GM23248 (cell line): ENCODE data around the gene GHRH. TPM values are rescaled to one million over a fixed set of nuclear protein-coding genes. Genes with fewer than 3 reads are reported as not detected.

Experiments used
- DNase-seq: peaks from one replicate; pipeline ENCODE4 v3.0.0-alpha.2; 2015
- H2AFZ ChIP-seq: fragments of 200-600 bp; sonication (generic); 2 replicates; pipeline ENCODE4 v1.6.1; 2016; ENCODE audit warnings: antibody characterized with exemption
- H3F3A ChIP-seq: fragments of 200-600 bp; sonication (generic); 2 replicates; pipeline ENCODE4 v1.6.1; 2016; ENCODE audit warnings: mild to moderate bottlenecking, antibody characterized with exemption, mixed run types; ENCODE audit not compliant: insufficient read depth
- H3K27ac ChIP-seq: fragments of 200-600 bp; sonication (generic); 2 replicates; pipeline ENCODE4 v1.5.1; 2016; ENCODE audit warnings: mild to moderate bottlenecking
- H3K27me3 ChIP-seq: fragments of 200-600 bp; sonication (generic); replicated peaks from 2 replicates; pipeline ENCODE4 v1.6.1; 2016; ENCODE audit warnings: mild to moderate bottlenecking; ENCODE audit not compliant: insufficient read depth
- H3K36me3 ChIP-seq: fragments of 200-600 bp; sonication (generic); 2 replicates; pipeline ENCODE4 v1.6.1; 2016; ENCODE audit warnings: low read depth, mild to moderate bottlenecking
- H3K4me1 ChIP-seq: fragments of 200-600 bp; sonication (generic); 2 replicates; pipeline ENCODE4 v1.6.1; 2016; ENCODE audit warnings: mild to moderate bottlenecking; ENCODE audit not compliant: insufficient read depth
- H3K4me2 ChIP-seq: fragments of 200-600 bp; sonication (generic); one replicate; pipeline ENCODE4 v1.6.1; 2016; ENCODE audit warnings: mild to moderate bottlenecking; ENCODE audit not compliant: unreplicated experiment
- H3K4me3 ChIP-seq: fragments of 200-600 bp; sonication (generic); 2 replicates; pipeline ENCODE4 v1.5.1; 2016; ENCODE audit warnings: mild to moderate bottlenecking
- H3K79me2 ChIP-seq: fragments of 200-600 bp; sonication (generic); 2 replicates; pipeline ENCODE4 v1.6.1; 2016; ENCODE audit warnings: mild to moderate bottlenecking; ENCODE audit not compliant: insufficient read depth
- H3K9ac ChIP-seq: fragments of 200-600 bp; sonication (generic); 2 replicates; pipeline ENCODE4 v1.6.1; 2016; ENCODE audit warnings: mild to moderate bottlenecking
- H3K9me2 ChIP-seq: fragments of 200-600 bp; sonication (generic); 2 replicates; pipeline ENCODE4 v1.6.1; 2016; ENCODE audit warnings: mixed run types, mild to moderate bottlenecking, moderate library complexity; ENCODE audit not compliant: insufficient read depth
- H3K9me3 ChIP-seq: fragments of 200-600 bp; sonication (generic); one replicate; pipeline ENCODE4 v1.6.1; 2017; ENCODE audit warnings: low read depth
- H4K20me1 ChIP-seq: fragments of 200-600 bp; sonication (generic); 2 replicates; pipeline ENCODE4 v1.6.0; 2016; ENCODE audit not compliant: insufficient read depth
- EZH2 ChIP-seq: fragments of 200-600 bp; sonication (generic); IDR thresholded peaks from 2 replicates; pipeline ENCODE4 v1.6.1; 2018; ENCODE audit warnings: antibody characterized with exemption, mild to moderate bottlenecking; ENCODE audit not compliant: insufficient read depth, poor library complexity, severe bottlenecking
- EZH2phosphoT487 ChIP-seq: fragments of 200-600 bp; sonication (generic); IDR thresholded peaks from 2 replicates; pipeline ENCODE4 v1.6.1; 2018; ENCODE audit warnings: antibody characterized with exemption, moderate library complexity, mild to moderate bottlenecking, low read depth; ENCODE audit not compliant: insufficient read depth
- WGBS, 2 experiments: methylation state at CpG; one replicate each; pipeline ENCODE4 v1.1.6; 2015 to 2017; ENCODE audit warnings: low lambda C conversion rate in 2 of 2, low coverage in 1 of 2; ENCODE audit errors: missing lambda C conversion rate in 2 of 2; 5-methylcytosine and 5-hydroxymethylcytosine counted together
- in situ Hi-C: fragments of 300-500 bp; cut with MboI; formaldehyde crosslinking; loops from 2 replicates; pipeline ENCODE4 v1.15.0; 2020
- polyA plus RNA-seq: library from polyadenylated mRNA; unstranded; fragments of >200 nt; fragmentation: Nextera tagmentation; extraction: Ambion mirVana; gene quantifications from 2 replicates; pipeline ENCODE4 v1.2.1, GENCODE V29; 2016
- total RNA-seq: library from RNA; depleted of rRNA; stranded (reverse); fragments of >200 nt; shearing (Covaris generic); gene quantifications from 2 replicates; pipeline ENCODE4 v1.2.3, GENCODE V29; 2014

Gene GHRH
- total and polyA plus RNA-seq, 2 experiments from 2014 or later = not detected

DNA sequence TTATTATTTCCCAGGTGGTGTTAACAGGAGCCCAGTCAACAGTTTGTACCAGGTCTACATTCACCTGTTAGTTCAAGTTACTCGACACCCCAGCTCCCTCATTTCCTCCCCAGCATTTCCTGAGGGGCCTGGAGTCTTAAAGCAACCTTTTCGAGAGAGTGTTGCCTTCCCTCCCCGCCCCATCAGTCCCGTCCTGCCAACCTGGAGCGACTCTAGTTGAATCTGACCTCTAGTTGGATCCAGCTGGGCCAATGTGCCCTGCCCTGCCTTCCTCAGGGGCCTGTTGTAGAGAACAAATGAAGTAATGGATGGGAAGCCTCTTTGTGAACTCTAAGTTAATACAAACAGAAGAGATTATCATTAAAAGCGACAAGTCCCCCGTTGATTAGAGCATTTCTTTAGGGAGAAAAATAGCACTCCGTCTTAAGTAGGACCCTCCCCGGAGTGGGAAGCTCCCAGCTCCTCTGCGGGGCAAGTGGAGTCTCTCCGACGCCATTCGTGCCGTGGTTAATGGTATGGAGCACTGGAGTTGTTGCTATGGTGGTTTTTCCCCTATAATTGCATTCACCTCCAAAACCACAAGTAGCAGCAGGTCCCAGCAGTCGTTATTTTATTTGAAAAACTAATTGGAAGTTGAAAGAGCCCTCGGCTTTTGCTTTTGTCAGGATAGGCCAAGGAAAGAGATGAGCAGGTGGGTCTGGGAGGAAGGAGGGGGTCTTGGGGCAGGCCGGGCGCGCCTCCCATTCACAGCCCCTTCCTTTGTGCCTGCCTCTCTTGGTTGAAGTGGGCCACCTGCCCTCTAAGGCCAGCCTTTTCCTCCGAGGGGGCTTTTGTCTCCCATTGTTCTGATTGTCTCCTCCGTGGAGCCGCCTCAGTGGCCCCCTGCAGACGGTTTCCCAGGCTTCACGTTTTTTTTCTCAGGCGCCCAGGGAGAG, 16.1 kb downstream of the GHRH start:
- peaks cover 26% of the 10 kb centered on the region; the same call in 1 of the 2 replicates for H3K36me3 ChIP-seq
- H3K27me3 ChIP-seq = no peaks in the 10 kb centered on the region
- TF ChIP-seq EZH2 (no peak), EZH2phosphoT487 (no peak)
- no peak for DNase-seq
- H3K9me3 ChIP-seq = no peaks in the 10 kb centered on the region
- in situ Hi-C loops = no loop called here
- no peak overlapping the region for H3K27ac ChIP-seq
- no peaks in the 10 kb centered on the region for H3K79me2 ChIP-seq
- 86 to 87% methylated on average over 24 to 25 of the region's 25 CpGs for WGBS, 2 experiments
- no peak overlapping the region for H2AFZ ChIP-seq
- H3K4me1 ChIP-seq = no peaks in the 10 kb centered on the region
- H4K20me1 ChIP-seq = no peaks in the 10 kb centered on the region
- H3K4me3 ChIP-seq = no peak overlapping the region
- no peaks in the 10 kb centered on the region for H3F3A ChIP-seq
- no peak overlapping the region for H3K4me2 ChIP-seq
- H3K9me2 ChIP-seq = no peaks in the 10 kb centered on the region
- no peak overlapping the region for H3K9ac ChIP-seq

DNA sequence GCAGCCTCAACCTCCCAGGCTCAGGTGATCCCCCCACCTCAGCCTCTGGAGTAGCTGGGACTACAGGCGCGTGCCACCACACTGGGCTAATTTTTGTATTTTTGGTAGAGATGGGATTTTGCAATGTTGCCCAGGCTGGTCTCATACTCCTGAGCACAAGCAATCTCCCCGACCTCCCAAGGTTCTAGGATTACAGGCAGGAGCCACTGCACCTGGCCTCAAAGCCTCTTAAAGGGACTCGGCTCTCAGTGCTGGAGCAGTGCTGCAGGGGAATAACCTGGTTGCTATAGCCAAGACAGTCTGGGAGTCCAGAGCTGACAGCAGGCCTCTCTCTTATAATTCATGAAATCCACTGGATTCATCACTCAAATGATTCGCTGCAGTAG, 17.0 kb downstream of the GHRH start:
- Histone ChIP-seq H3K4me3 (no peak overlapping the region), H3K79me2 (no peaks in the 10 kb centered on the region), H3K27me3 (no peaks in the 10 kb centered on the region), H3K27ac (no peak overlapping the region), H3K36me3 (peaks cover 33% of the 10 kb centered on the region; the same call in 1 of the 2 replicates), H3K4me1 (no peaks in the 10 kb centered on the region), H3K9me3 (no peaks in the 10 kb centered on the region), H4K20me1 (no peaks in the 10 kb centered on the region), H3K4me2 (no peak overlapping the region), H3K9me2 (no peaks in the 10 kb centered on the region), H3F3A (no peaks in the 10 kb centered on the region), H3K9ac (no peak overlapping the region), H2AFZ (no peak overlapping the region)
- DNase-seq = no peak
- no peak for TF ChIP-seq EZH2
- no peak for TF ChIP-seq EZH2phosphoT487
- in situ Hi-C loops = no loop called here
- WGBS, 2 experiments = 77% methylated on average over 5 of the region's 5 CpGs

DNA sequence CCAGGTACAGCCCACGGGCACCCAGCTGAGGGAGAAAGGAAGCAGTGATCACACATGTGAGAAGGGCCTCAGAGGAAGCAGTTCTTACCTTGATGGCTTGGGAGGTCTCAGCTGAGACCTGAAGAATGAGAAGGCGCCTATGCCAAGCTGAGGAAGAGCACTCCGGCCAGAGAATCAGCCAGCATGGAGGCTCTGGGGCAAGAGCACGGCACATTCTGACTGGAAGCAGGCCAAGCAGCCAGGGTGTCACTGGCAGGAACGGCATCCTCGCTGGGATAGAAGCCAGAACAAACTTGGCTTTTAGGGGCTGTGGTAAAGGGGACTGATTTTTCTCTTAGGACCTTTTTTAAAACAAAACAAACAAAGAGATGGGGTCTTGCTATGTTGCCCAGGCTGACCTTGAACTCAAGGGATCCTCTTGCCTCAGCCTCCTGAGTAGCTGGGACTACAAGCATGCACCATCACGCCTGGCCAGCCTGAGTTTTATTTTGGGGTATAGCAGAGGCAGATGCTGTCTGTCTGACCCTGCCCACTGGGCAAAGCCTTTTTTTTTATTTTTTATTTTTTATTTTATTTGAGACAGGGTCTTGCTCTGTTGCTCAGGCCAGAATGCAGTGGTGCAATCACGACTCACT, 17.6 kb downstream of the GHRH start:
- Histone ChIP-seq H3K36me3 (peaks cover 36% of the 10 kb centered on the region; the same call in 1 of the 2 replicates), H4K20me1 (no peaks in the 10 kb centered on the region), H3K4me3 (no peak overlapping the region), H3F3A (no peaks in the 10 kb centered on the region), H3K27ac (no peak overlapping the region), H2AFZ (no peak overlapping the region), H3K4me1 (no peaks in the 10 kb centered on the region), H3K4me2 (no peak overlapping the region), H3K79me2 (no peaks in the 10 kb centered on the region), H3K27me3 (no peaks in the 10 kb centered on the region), H3K9me2 (no peaks in the 10 kb centered on the region), H3K9me3 (no peaks in the 10 kb centered on the region), H3K9ac (no peak overlapping the region)
- WGBS, 2 experiments = 59 to 60% methylated on average over 8 of the region's 8 CpGs
- DNase-seq = no peak
- in situ Hi-C loops = no loop called here
- TF ChIP-seq EZH2phosphoT487 (no peak), EZH2 (no peak)

DNA sequence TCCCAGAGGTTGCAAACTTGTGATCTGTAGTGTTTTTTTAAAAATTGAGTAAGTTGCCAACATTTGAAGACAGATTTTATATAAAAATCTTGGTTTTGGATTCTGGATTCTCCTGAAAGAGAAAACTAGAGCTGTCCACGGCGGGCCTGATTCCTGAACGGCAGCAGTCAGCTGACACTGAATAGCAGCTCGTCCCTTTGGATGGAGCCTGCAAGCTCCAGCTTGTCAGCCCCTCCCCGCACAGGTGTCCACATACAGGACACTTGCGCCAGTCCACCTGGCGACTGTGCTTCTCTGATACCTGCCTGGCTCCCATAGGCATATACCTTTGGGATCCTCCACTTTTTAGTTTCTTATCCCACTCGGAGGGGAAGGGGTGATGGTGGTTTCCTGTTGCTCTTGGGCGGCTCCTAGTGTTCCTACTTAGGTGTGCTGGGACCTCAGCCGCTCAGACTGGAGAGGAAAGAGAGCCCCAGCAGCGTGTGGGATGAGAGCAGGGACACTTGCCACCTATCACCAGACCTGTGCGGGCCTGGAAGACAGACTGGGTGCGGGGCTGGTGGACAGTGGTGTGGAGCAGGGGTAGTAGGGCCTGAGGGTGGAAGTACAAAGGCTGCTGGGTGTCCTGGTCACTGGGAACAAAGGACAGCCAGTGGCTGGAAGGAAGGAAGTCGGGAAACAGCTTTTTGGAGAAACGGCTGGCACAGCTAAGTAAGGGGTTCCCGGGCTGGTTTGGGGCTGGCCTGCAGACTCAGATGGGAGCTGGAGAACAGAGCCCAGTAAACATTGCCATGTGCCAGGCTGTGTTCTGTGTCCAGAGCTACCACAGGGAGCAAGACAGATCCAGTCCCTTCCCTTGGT, 18.3 kb downstream of the GHRH start:
- Histone ChIP-seq H3K9me3 (no peaks in the 10 kb centered on the region), H3K27ac (no peak overlapping the region), H3K36me3 (peaks cover 38% of the 10 kb centered on the region; the same call in 1 of the 2 replicates), H3K9ac (no peak overlapping the region), H3K27me3 (no peaks in the 10 kb centered on the region), H4K20me1 (no peaks in the 10 kb centered on the region), H2AFZ (no peak overlapping the region), H3K9me2 (no peaks in the 10 kb centered on the region), H3K4me3 (no peak overlapping the region), H3K4me1 (no peaks in the 10 kb centered on the region), H3K4me2 (no peak overlapping the region), H3K79me2 (no peaks in the 10 kb centered on the region), H3F3A (no peaks in the 10 kb centered on the region)
- WGBS, 2 experiments = 95% methylated on average over 15 to 16 of the region's 16 CpGs
- in situ Hi-C loops = no loop called here
- no peak for DNase-seq
- TF ChIP-seq EZH2phosphoT487 (no peak), EZH2 (no peak)
